GM12891 (cell line): ENCODE results near the gene USP32.
"Not testable (repeated sequence)": the region's sequence is repeated elsewhere in the genome, so short reads cannot be mapped to it uniquely, and the experiment has no call there.

Experiments
- DNase-seq: peaks from one replicate; pipeline ENCODE4 v3.0.0; 2011; ENCODE audit warnings: low spot score; ENCODE audit not compliant: insufficient read length
- FAIRE-seq: peaks from 2 replicates; lab custom pipeline; 2011; peaks lifted over from hg19 to GRCh38; lab: Jason Lieb, UNC
- PAX5 ChIP-seq: IDR thresholded peaks from 2 replicates; pipeline ENCODE4 v1.6.1; 2011; ENCODE audit warnings: low read length, moderate library complexity, mild to moderate bottlenecking; ENCODE audit not compliant: insufficient read depth, severe bottlenecking
- POLR2A ChIP-seq: IDR thresholded peaks from 2 replicates; pipeline ENCODE4 v1.6.1; 2011; ENCODE audit warnings: low read depth, low read length, control low read depth
- POLR2AphosphoS5 ChIP-seq: IDR thresholded peaks from 2 replicates; pipeline ENCODE4 v1.6.1; 2011; ENCODE audit warnings: low read depth, low read length, control low read depth
- POU2F2 ChIP-seq: IDR thresholded peaks from 2 replicates; pipeline ENCODE4 v1.6.1; 2011; ENCODE audit warnings: low read depth, mild to moderate bottlenecking, control low read depth, low read length, moderate library complexity
- SPI1 ChIP-seq: IDR thresholded peaks from 2 replicates; pipeline ENCODE4 v1.6.1; 2011; ENCODE audit warnings: low read depth, low read length, control low read depth
- TAF1 ChIP-seq: IDR thresholded peaks from 2 replicates; pipeline ENCODE4 v1.6.1; 2011; ENCODE audit warnings: low read depth, low read length, control low read depth

USP32 gene

GRCh38 chr17:60322056-60322387 lies 69.9 kb downstream of the USP32 start:
- TF ChIP-seq PAX5 (no peak), TAF1 (no peak), POLR2A (no peak), POU2F2 (no peak), POLR2AphosphoS5 (no peak), SPI1 (no peak)
- FAIRE-seq, result no peak
- DNase-seq, result no peak

DNA sequence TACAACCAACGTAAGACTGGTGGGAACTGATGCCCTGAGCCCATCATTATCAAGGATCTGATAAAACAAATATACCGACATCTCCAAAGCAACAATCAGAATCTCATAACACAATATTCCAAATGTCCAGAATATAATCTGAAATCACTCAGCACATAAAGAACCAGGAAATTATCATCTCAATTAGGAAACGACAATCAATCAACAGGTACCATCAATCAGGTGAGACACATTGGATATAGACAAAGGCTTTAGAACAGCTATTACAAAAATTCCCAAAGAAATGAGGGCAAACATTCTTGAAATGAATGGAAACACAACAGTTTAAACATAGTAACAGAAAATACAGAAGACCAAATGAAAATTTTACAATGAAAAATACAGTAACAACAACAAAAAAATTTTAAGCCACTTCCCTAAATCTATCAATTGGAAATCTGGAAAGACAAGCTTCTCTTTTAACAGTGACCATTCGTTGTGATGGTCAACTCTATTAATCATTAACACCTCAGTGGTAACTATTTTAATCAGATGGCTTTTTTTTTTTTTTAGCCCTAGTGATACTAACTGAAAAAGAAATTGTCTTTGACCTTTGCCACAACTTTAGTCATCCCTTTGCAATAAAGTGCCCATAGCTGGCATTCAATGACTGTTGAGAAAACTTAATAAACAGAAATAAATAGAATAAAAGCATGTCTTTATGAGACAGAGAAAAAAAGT lies 70.4 kb downstream of the USP32 start:
- FAIRE-seq (no peak), DNase-seq (no peak)
- no peak for TF ChIP-seq SPI1
- TF ChIP-seq POU2F2, result no peak
- TF ChIP-seq POLR2A, result no peak
- no peak for TF ChIP-seq PAX5
- TF ChIP-seq TAF1, result no peak
- no peak for TF ChIP-seq POLR2AphosphoS5

GRCh38 chr17:60318830-60319229 lies 73.1 kb downstream of the USP32 start:
- FAIRE-seq, result no peak
- DNase-seq, result no peak
- TF ChIP-seq SPI1 (no peak), TAF1 (no peak), POU2F2 (no peak)

- FAIRE-seq (no peak), DNase-seq (no peak)
- TF ChIP-seq POLR2AphosphoS5 (no peak), PAX5 (no peak), SPI1 (no peak), TAF1 (no peak)
These were observed 73.6 kb downstream of the USP32 start for GRCh38 chr17:60318326-60318725.

- FAIRE-seq, result no peak
- TF ChIP-seq POLR2A (no peak), POU2F2 (no peak), SPI1 (no peak), POLR2AphosphoS5 (no peak), PAX5 (no peak)
- DNase-seq, result no peak
These were observed 76.3 kb downstream of the USP32 start for GRCh38 chr17:60315650-60316049.

DNA sequence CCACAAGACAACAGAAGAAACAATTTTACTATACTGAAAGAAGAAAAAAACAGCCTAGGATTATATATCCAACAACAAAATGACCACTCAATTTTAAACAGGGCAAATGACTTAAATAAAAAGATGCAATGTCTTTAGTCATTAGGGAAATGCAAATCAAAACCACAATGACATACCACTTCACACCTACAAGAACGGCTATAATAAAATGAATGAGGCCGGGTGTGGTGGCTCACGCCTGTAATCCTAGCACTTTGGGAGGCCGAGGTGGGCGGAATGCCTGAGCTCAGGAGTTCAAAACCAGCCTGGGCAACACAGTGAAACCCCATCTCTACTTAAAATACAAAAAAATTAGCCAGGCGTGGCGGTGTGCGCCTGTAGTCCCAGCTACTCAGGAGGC lies 77.0 kb downstream of the USP32 start:
- not testable (repeated sequence) for DNase-seq, FAIRE-seq

- DNase-seq (no peak), FAIRE-seq (no peak)
- TF ChIP-seq SPI1 (peak; percentile 21; the same call in 1 of the 2 replicates), PAX5 (no peak)
These were observed 77.5 kb downstream of the USP32 start for GRCh38 chr17:60314423-60314822.

GRCh38 chr17:60311936-60312335 lies 80.0 kb downstream of the USP32 start:
- no peak for FAIRE-seq
- TF ChIP-seq POLR2AphosphoS5 (no peak), TAF1 (no peak), SPI1 (no peak), PAX5 (no peak), POLR2A (no peak), POU2F2 (no peak)
- DNase-seq, result no peak

DNA sequence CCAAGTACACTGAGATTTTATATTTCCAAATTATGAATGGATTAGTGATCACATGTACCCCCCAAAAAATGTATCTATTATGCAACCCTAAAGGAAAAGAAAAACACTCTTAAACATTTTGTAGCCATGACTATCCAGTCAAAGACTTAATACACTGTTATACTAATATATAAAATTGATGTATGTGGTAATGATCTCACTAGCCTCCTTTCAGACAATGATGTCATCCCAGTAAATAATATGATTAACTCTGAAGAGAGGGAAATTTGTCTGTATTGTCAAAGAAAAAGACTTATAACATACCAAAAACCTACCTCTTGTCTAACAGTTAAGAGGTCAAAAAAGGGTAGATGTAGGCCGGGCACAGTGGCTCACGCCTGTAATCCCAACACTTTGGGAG lies 80.7 kb downstream of the USP32 start:
- FAIRE-seq (no peak), DNase-seq (no peak)
- TF ChIP-seq PAX5 (no peak), POLR2AphosphoS5 (no peak), SPI1 (no peak), POLR2A (no peak), POU2F2 (no peak), TAF1 (no peak)

GRCh38 chr17:60305141-60305540 lies 86.8 kb downstream of the USP32 start:
- TF ChIP-seq POU2F2 (no peak), POLR2AphosphoS5 (no peak), SPI1 (peak; percentile 25; the same call in 1 of the 2 replicates)
- DNase-seq, result no peak
- peak; percentile 82 for FAIRE-seq

GRCh38 chr17:60304502-60304901 lies 87.4 kb downstream of the USP32 start:
- no peak for DNase-seq
- FAIRE-seq, result no peak
- TF ChIP-seq PAX5 (no peak), SPI1 (no peak), TAF1 (no peak), POLR2AphosphoS5 (no peak), POLR2A (no peak), POU2F2 (no peak)
